Mesendoderm (in vitro differentiated cells): ENCODE measurements around the gene PIGQ.
A peak's percentile ranks its signal among the peaks of the same experiment; 100 is the strongest.

Experiments
- DNase-seq: peaks from one replicate; pipeline ENCODE4 v3.0.0; 2013
- H2AK5ac ChIP-seq: 2 replicates; pipeline ENCODE4 v1.6.1; 2013; ENCODE audit warnings: low read length, inconsistent platforms
- H2BK120ac ChIP-seq: 2 replicates; pipeline ENCODE4 v1.6.1; 2013; ENCODE audit warnings: low read depth, mild to moderate bottlenecking, low read length, moderate library complexity, mixed read lengths
- H2BK15ac ChIP-seq: replicated peaks from 2 replicates; pipeline ENCODE4 v1.6.1; 2013; ENCODE audit warnings: low read depth, mild to moderate bottlenecking, moderate library complexity
- H2BK5ac ChIP-seq: 2 replicates; pipeline ENCODE4 v1.6.1; 2013; ENCODE audit warnings: low read length, inconsistent platforms
- H3K18ac ChIP-seq: 2 replicates; pipeline ENCODE4 v1.6.1; 2013; ENCODE audit warnings: mild to moderate bottlenecking, low read length, mixed read lengths
- H3K23ac ChIP-seq: one replicate; pipeline ENCODE4 v1.6.1; 2013; ENCODE audit warnings: low read length
- H3K27ac ChIP-seq: 2 replicates; pipeline ENCODE4 v1.5.1; 2013; ENCODE audit warnings: low read depth, mild to moderate bottlenecking, inconsistent platforms, low read length, moderate library complexity
- H3K27me3 ChIP-seq: 2 replicates; pipeline ENCODE4 v1.6.1; 2013; ENCODE audit warnings: low read length, control low read depth, mild to moderate bottlenecking, inconsistent platforms; ENCODE audit not compliant: insufficient read depth, poor library complexity
- H3K36me3 ChIP-seq: 2 replicates; pipeline ENCODE4 v1.6.1; 2013; ENCODE audit warnings: low read length, inconsistent platforms; ENCODE audit not compliant: control insufficient read depth, insufficient read depth
- H3K4ac ChIP-seq: one replicate; pipeline ENCODE4 v1.6.1; 2013; ENCODE audit warnings: low read depth, mild to moderate bottlenecking, low read length, moderate library complexity
- H3K4me1 ChIP-seq: 2 replicates; pipeline ENCODE4 v1.6.1; 2013; ENCODE audit warnings: low read depth, low read length, inconsistent platforms; ENCODE audit not compliant: control insufficient read depth
- H3K4me2 ChIP-seq: 2 replicates; pipeline ENCODE4 v1.6.1; 2013; ENCODE audit warnings: low read length
- H3K4me3 ChIP-seq: 2 replicates; pipeline ENCODE4 v1.5.1; 2013; ENCODE audit warnings: mild to moderate bottlenecking, low read length
- H3K56ac ChIP-seq: one replicate; pipeline ENCODE4 v1.6.1; 2013; ENCODE audit warnings: low read length
- H3K79me1 ChIP-seq: 2 replicates; pipeline ENCODE4 v1.6.1; 2013; ENCODE audit warnings: low read length, inconsistent platforms
- H3K79me2 ChIP-seq: 2 replicates; pipeline ENCODE4 v1.6.1; 2013; ENCODE audit warnings: mild to moderate bottlenecking, low read length; ENCODE audit not compliant: control insufficient read depth, insufficient read depth
- H3K9ac ChIP-seq: 2 replicates; pipeline ENCODE4 v1.6.1; 2013; ENCODE audit warnings: low read length, inconsistent platforms
- H4K5ac ChIP-seq: one replicate; pipeline ENCODE4 v1.6.1; 2013; ENCODE audit warnings: low read length
- H4K8ac ChIP-seq: one replicate; pipeline ENCODE4 v1.6.1; 2013; ENCODE audit warnings: low read depth, mild to moderate bottlenecking, control low read depth, low read length, moderate library complexity
- WGBS: extraction: QIAGEN DNeasy Blood & Tissue Kit; methylation state at CpG from one replicate; pipeline ENCODE4 v1.1.7; 2013; ENCODE audit warnings: low lambda C conversion rate, missing lambda C conversion rate; ENCODE audit not compliant: insufficient coverage; ENCODE audit errors: extremely low coverage; 5-methylcytosine and 5-hydroxymethylcytosine counted together

The PIGQ gene

DNA sequence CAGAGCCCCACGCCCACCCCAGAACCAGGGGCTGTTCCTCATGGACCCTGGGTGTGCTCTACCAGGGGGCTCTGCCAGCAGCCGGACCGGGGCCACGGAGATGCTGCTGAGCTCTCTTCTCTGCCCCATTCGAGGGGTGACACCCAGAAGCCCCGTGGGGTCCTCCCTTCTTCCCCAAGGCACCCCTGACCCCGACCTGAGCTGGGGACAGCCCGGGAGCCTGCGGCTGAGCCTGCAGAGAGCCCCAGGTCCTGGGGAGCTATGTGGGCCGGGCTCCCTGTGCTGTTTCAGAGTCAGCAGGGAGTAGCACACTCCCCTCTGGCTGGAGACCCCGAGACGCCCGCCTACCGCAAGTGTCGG lies 10.8 kb upstream of the PIGQ start:
- H3K23ac ChIP-seq, result no peak overlapping the region
- H3K4ac ChIP-seq, result no peak overlapping the region
- H3K79me2 ChIP-seq, result no peaks in the 10 kb centered on the region
- H3K4me2 ChIP-seq, result no peak overlapping the region
- H3K36me3 ChIP-seq, result no peaks in the 10 kb centered on the region
- H4K5ac ChIP-seq, result no peak overlapping the region
- H2BK15ac ChIP-seq, result no peak overlapping the region
- no peak overlapping the region for H3K9ac ChIP-seq
- no peaks in the 10 kb centered on the region for H3K79me1 ChIP-seq
- no peak overlapping the region for H2BK120ac ChIP-seq
- no peak overlapping the region for H4K8ac ChIP-seq
- H3K18ac ChIP-seq, result no peak overlapping the region
- DNase-seq, result no peak
- no peak overlapping the region for H3K27ac ChIP-seq
- no peaks in the 10 kb centered on the region for H3K4me1 ChIP-seq
- peaks cover 10% of the 10 kb centered on the region for H3K27me3 ChIP-seq
- H3K56ac ChIP-seq, result no peak overlapping the region
- WGBS, result no CpG with 5 or more reads among the region's 15 CpGs
- H2BK5ac ChIP-seq, result no peak overlapping the region
- H2AK5ac ChIP-seq, result no peak overlapping the region
- H3K4me3 ChIP-seq, result no peak overlapping the region

DNA sequence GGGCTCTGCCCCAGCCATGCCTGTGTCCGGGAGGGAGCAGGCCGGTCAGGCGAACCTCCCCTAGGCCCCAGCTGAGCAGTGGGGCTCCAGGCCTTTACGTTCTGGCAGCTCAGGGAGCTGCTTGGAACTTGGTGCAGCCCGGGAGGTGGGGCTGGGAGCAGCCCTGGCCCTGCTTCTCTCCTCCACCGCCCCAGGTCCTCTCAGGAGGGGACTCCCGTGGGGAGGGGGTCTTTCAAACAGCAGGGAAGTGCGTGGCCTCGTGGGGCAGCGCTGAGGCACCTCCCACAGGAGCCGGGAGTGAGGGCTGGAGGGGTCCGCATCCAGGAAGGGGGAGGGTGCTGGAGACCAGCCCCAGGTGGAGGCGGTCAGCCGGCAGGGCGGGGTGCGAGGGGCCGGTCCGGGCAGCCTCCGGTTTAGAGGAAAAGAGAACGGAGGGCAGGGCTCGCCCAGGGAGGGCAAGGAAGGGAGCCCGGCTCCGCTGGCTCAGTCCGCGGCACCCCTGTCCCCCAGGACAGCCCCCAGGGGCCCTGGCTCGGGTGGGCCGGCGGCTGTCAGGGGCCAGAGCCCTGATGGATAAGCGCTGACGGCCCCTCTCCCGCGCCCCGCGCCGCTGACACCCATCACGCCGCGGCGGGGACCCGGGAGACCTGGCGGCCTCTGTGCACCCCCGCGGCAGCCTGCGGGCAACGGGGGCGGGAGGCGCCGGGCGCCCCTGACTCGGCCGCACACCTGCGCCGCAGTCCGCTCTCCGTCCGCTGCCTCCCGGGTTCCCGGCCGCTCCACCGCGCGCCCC lies 10.2 kb upstream of the PIGQ start:
- H2BK15ac ChIP-seq, result no peak overlapping the region
- H2BK120ac ChIP-seq, result no peak overlapping the region
- no peak overlapping the region for H3K4me3 ChIP-seq
- no peak overlapping the region for H4K5ac ChIP-seq
- H3K27me3 ChIP-seq, result peaks cover 10% of the 10 kb centered on the region
- H3K79me2 ChIP-seq, result no peaks in the 10 kb centered on the region
- H3K4ac ChIP-seq, result no peak overlapping the region
- H3K56ac ChIP-seq, result no peak overlapping the region
- peak; percentile 19 for DNase-seq
- no peak overlapping the region for H2BK5ac ChIP-seq
- no peak overlapping the region for H3K18ac ChIP-seq
- no peak overlapping the region for H4K8ac ChIP-seq
- H2AK5ac ChIP-seq, result no peak overlapping the region
- H3K79me1 ChIP-seq, result no peaks in the 10 kb centered on the region
- H3K36me3 ChIP-seq, result no peaks in the 10 kb centered on the region
- H3K9ac ChIP-seq, result no peak overlapping the region
- no peak overlapping the region for H3K23ac ChIP-seq
- H3K27ac ChIP-seq, result no peak overlapping the region
- no peak overlapping the region for H3K4me2 ChIP-seq
- no CpG with 5 or more reads among the region's 62 CpGs for WGBS
- no peaks in the 10 kb centered on the region for H3K4me1 ChIP-seq

DNA sequence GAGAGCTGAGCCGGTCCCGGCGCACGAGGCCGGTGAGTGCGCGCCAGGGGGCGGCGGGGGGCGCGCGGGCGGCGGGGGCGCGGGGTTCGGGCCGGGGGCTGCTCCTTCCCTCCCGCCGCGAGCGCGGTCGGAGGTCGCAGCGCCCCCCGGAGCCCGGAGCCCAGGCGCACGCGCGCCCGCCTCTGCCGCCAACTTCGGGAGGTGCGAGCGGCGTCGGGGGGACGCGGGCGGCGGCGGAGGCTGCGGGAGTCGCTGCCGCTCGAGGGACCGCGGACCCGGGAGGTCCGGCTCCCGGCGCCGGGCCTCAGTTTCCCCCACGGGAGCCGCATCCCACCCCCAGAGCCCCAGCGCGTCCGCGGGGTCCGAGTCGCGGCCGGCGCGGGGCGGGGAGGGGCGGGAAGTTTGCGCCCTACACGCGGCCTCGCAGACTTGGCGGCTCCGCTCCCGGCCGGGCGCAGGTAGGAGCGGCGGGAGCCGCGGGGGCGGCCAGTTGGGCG lies 9.5 kb upstream of the PIGQ start, which contains the start of gene PRR35:
PRR35 (plus strand) TSS at position 191 of the 497 bp plus-strand sequence. CDS start 2,901 bp downstream, outside the sequence.
- Histone ChIP-seq H3K4me1 (no peaks in the 10 kb centered on the region), H3K4ac (no peak within 1 kb of the TSS), H3K79me1 (no peaks in the 10 kb centered on the region), H4K8ac (no peak within 1 kb of the TSS), H3K4me3 (no peak within 1 kb of the TSS), H3K79me2 (no peaks in the 10 kb centered on the region), H2BK5ac (no peak within 1 kb of the TSS), H3K27ac (no peak within 1 kb of the TSS), H2BK15ac (no peak within 1 kb of the TSS), H3K36me3 (no peaks in the 10 kb centered on the region), H3K9ac (no peak within 1 kb of the TSS), H3K56ac (peak within 1 kb of the TSS; percentile 34), H3K18ac (no peak within 1 kb of the TSS), H2BK120ac (no peak within 1 kb of the TSS), H4K5ac (no peak within 1 kb of the TSS), H3K27me3 (peaks cover 10% of the 10 kb centered on the region), H2AK5ac (no peak within 1 kb of the TSS), H3K23ac (no peak within 1 kb of the TSS), H3K4me2 (no peak within 1 kb of the TSS)
- no CpG with 5 or more reads among the region's 84 CpGs for WGBS
- no peak for DNase-seq

DNA sequence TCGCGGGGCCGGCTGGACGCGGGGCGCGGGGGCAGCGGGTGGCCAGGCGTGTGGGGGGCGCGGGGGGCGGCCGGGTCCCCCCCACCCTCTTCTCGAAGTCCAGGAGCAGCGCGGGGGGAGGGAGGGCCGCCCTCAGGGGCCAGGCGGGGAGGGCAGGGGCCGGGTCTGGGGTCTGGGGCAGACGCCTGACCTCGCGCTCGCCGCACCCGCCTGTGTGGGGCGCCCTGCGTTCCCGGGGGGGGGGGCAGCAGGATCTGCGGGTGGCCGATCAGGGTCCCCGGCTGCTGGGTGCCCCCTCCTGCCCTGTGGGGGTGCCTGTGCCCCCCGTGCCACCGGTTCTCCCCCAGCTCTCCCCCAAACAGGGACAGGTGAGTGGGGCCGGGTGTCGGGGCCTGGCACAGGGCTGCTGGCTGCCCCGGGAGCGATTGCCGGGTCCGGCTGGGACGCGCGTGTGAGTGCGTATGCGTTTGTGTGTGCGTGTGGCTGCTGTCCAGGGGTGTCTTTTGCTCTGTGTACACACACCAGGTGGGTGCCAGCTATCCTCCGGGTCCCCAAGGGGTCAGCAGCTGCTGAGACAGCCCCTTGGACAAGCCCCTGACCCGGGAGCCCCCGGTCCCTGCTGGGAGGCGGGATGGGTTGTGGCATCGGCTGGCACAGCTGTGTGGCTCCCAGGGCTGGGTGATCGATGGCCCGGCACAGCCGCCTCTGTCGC lies 8.9 kb upstream of the PIGQ start:
- H2BK15ac ChIP-seq, result no peak overlapping the region
- no peak overlapping the region for H4K5ac ChIP-seq
- WGBS, result no CpG with 5 or more reads among the region's 54 CpGs
- H2AK5ac ChIP-seq, result no peak overlapping the region
- H3K27me3 ChIP-seq, result peaks cover 10% of the 10 kb centered on the region
- no peaks in the 10 kb centered on the region for H3K79me2 ChIP-seq
- no peaks in the 10 kb centered on the region for H3K4me1 ChIP-seq
- H4K8ac ChIP-seq, result no peak overlapping the region
- no peaks in the 10 kb centered on the region for H3K79me1 ChIP-seq
- H3K4ac ChIP-seq, result no peak overlapping the region
- H2BK5ac ChIP-seq, result no peak overlapping the region
- DNase-seq, result no peak
- H3K27ac ChIP-seq, result no peak overlapping the region
- no peak overlapping the region for H3K4me2 ChIP-seq
- H2BK120ac ChIP-seq, result no peak overlapping the region
- no peak overlapping the region for H3K9ac ChIP-seq
- no peak overlapping the region for H3K4me3 ChIP-seq
- no peak overlapping the region for H3K23ac ChIP-seq
- H3K56ac ChIP-seq, result no peak overlapping the region
- H3K18ac ChIP-seq, result no peak overlapping the region
- H3K36me3 ChIP-seq, result no peaks in the 10 kb centered on the region

DNA sequence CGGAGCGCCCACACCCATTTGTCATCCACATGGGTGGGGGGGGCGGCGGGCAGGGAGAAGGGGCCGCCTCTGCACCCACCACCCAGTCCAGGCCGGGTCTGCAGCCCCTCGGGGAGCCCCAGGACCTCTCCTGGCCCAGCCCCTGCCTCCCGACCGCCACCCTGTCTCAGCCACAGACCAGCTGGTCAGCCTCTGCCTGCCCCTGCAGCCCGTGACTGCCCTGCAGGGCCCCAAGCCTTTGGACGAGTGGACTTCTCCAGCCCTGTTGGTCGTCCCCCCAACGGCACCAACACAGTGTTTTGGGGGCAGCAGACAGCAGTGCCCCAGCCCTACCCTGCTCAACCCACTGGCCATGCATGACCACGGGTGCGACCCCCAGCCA lies 8.4 kb upstream of the PIGQ start:
- Histone ChIP-seq H2BK15ac (no peak overlapping the region), H4K8ac (no peak overlapping the region), H3K36me3 (no peaks in the 10 kb centered on the region), H3K4me1 (no peaks in the 10 kb centered on the region), H3K4me2 (no peak overlapping the region), H3K23ac (peak overlapping the region; percentile 45), H3K4me3 (no peak overlapping the region), H3K79me1 (no peaks in the 10 kb centered on the region), H3K27me3 (peaks cover 10% of the 10 kb centered on the region), H2BK120ac (no peak overlapping the region), H3K79me2 (no peaks in the 10 kb centered on the region), H2AK5ac (no peak overlapping the region), H3K4ac (no peak overlapping the region), H3K18ac (no peak overlapping the region), H4K5ac (no peak overlapping the region), H2BK5ac (no peak overlapping the region), H3K9ac (no peak overlapping the region), H3K27ac (no peak overlapping the region), H3K56ac (no peak overlapping the region)
- no CpG with 5 or more reads among the region's 15 CpGs for WGBS
- no peak for DNase-seq
